HCT116 (cell line): Measurements from ENCODE around the gene PFDN5. TPM values are rescaled to one million over a fixed set of nuclear protein-coding genes. Genes with fewer than 3 reads are reported as not detected.

Source experiments
- ATAC-seq: fragments of 200-7000 bp; cut with Tn5 transposase; 2 replicates; pipeline ENCODE4 v1.9.1; 2020; ENCODE audit warnings: mild to moderate bottlenecking, moderate library complexity
- BruUV-seq: library from RNA; stranded (reverse); fragments of 400-500 nt; replicated peaks from 2 replicates; lab custom pipeline; 2021; lab: Mats Ljungman, UMichigan
- CTCF ChIA-PET: fragments of 300-600 bp; sonication (Branson Sonifier 250); formaldehyde crosslinking; loops from one replicate; lab custom pipeline; 2021; ENCODE audit warnings: antibody characterized with exemption; lab: Charles Lee
- POLR2A ChIA-PET: fragments of 300-600, 350-600 bp; sonication (Branson Sonifier 250); formaldehyde crosslinking; loops from one replicate; lab custom pipeline; 2021; ENCODE audit warnings: antibody characterized with exemption; lab: Charles Lee
- RAD21 ChIA-PET, 2 experiments: fragments of 300-600 bp; sonication (Branson Sonifier 250); formaldehyde crosslinking; loops; one replicate each; lab custom pipeline; 2023; ENCODE audit warnings: low total read pairs in 2 of 2; ENCODE audit not compliant: uncharacterized antibody in 2 of 2, unreplicated experiment in 2 of 2, low non-redundant PET in 1 of 2; lab: Charles Lee
- DNase-seq: peaks from one replicate; pipeline ENCODE4 v3.0.0-alpha.2; 2010; ENCODE audit warnings: low read depth, low spot score
- H2AFZ ChIP-seq: fragments of 200-600 bp; shearing (Covaris generic), sonication (generic); 2 replicates; pipeline ENCODE4 v1.6.1; 2017; ENCODE audit warnings: low read depth, mixed run types, mixed read lengths, antibody characterized with exemption, low read length; ENCODE audit not compliant: poor library complexity, severe bottlenecking
- H3K27ac ChIP-seq: 2 replicates; pipeline ENCODE4 v1.5.1; 2012; ENCODE audit warnings: low read depth, low read length
- H3K27me3 ChIP-seq: fragments of 200-600 bp; sonication (generic); 2 replicates; pipeline ENCODE4 v1.6.1; 2016; ENCODE audit warnings: mixed run types, low read length, mixed read lengths; ENCODE audit not compliant: insufficient read depth
- H3K36me3 ChIP-seq, 2 experiments: fragments of 200-500 bp in 1 of 2; fragments of 200-600 bp in 1 of 2; sonication (Bioruptor generic) in 1 of 2; sonication (generic) in 1 of 2; 2 replicates each; pipeline versions ENCODE4 v1.5.1 to v1.6.1; 2014 to 2016; ENCODE audit warnings: low read length in 2 of 2, inconsistent platforms in 1 of 2, mixed read lengths in 1 of 2, mixed run types in 1 of 2; ENCODE audit not compliant: insufficient read depth in 2 of 2, control insufficient read depth in 1 of 2
- H3K4me1 ChIP-seq, 2 experiments: fragments of 200-600 bp in 1 of 2; sonication (generic) in 1 of 2; 2 replicates each; pipeline versions ENCODE4 v1.5.1 to v1.6.1; 2012 to 2017; ENCODE audit warnings: low read length in 2 of 2, inconsistent platforms in 1 of 2, mild to moderate bottlenecking in 1 of 2, mixed read lengths in 1 of 2, mixed run types in 1 of 2, moderate library complexity in 1 of 2; ENCODE audit not compliant: insufficient read depth in 2 of 2, control insufficient read depth in 1 of 2
- H3K4me2 ChIP-seq: fragments of 200-600 bp; sonication (generic); 2 replicates; pipeline ENCODE4 v1.6.1; 2017; ENCODE audit warnings: mixed run types, low read length, mixed read lengths
- H3K4me3 ChIP-seq, 2 experiments: fragments of 200-600 bp in 1 of 2; sonication (generic) in 1 of 2; replicated peaks in 1 of 2; 2 replicates each; pipeline ENCODE4 v1.5.1; 2011 to 2016; ENCODE audit warnings: low read length in 2 of 2, control low read depth in 1 of 2, low read depth in 1 of 2, mild to moderate bottlenecking in 1 of 2, mixed read lengths in 1 of 2, mixed run types in 1 of 2
- H3K79me2 ChIP-seq: fragments of 200-600 bp; sonication (generic); 2 replicates; pipeline ENCODE4 v1.6.1; 2017; ENCODE audit warnings: mild to moderate bottlenecking, mixed run types, low read length, moderate library complexity, mixed read lengths; ENCODE audit not compliant: insufficient read depth
- H3K9ac ChIP-seq: fragments of 200-600 bp; sonication (generic); 2 replicates; pipeline ENCODE4 v1.6.1; 2016; ENCODE audit warnings: low read length, mixed read lengths
- H3K9me2 ChIP-seq: fragments of 200-600 bp; sonication (generic), shearing (Covaris generic); 2 replicates; pipeline ENCODE4 v1.6.1; 2017; ENCODE audit warnings: mixed run types, mild to moderate bottlenecking, moderate library complexity; ENCODE audit not compliant: insufficient read depth
- H3K9me3 ChIP-seq, 2 experiments: fragments of 200-500 bp in 1 of 2; fragments of 200-600 bp in 1 of 2; sonication (Bioruptor generic) in 1 of 2; sonication (generic) in 1 of 2; 2 replicates each; pipeline ENCODE4 v1.6.1; 2014 to 2017; ENCODE audit warnings: low read length in 2 of 2, mixed read lengths in 2 of 2, inconsistent platforms in 1 of 2, low read depth in 1 of 2, mild to moderate bottlenecking in 1 of 2, mixed run types in 1 of 2, moderate library complexity in 1 of 2; ENCODE audit not compliant: control insufficient read depth in 1 of 2, insufficient read depth in 1 of 2
- H4K20me1 ChIP-seq: fragments of 200-600 bp; sonication (generic), shearing (Covaris generic); 2 replicates; pipeline ENCODE4 v1.6.1; 2017; ENCODE audit warnings: mixed run types, mild to moderate bottlenecking, moderate library complexity; ENCODE audit not compliant: insufficient read depth
- ATF3 ChIP-seq: IDR thresholded peaks from 2 replicates; pipeline ENCODE4 v1.6.1; 2012
- CBX3 ChIP-seq: IDR thresholded peaks from 2 replicates; pipeline ENCODE4 v1.6.1; 2012; ENCODE audit warnings: low read depth
- CEBPB ChIP-seq: IDR thresholded peaks from 2 replicates; pipeline ENCODE4 v1.6.1; 2012; ENCODE audit warnings: low read depth
- CTCF ChIP-seq, 3 experiments: fragments of 200-600 bp in 1 of 3; sonication (generic) in 1 of 3; IDR thresholded peaks in 2 of 3; conservative IDR thresholded peaks in 1 of 3; 2 replicates each; pipeline ENCODE4 v1.5.1; 2012 to 2017; ENCODE audit warnings: low read depth in 2 of 3, low read length in 2 of 3, antibody characterized with exemption in 1 of 3, borderline replicate concordance in 1 of 3, control low read depth in 1 of 3, mild to moderate bottlenecking in 1 of 3, mixed read lengths in 1 of 3, mixed run types in 1 of 3, moderate library complexity in 1 of 3; ENCODE audit not compliant: insufficient read depth in 1 of 3
- EGR1 ChIP-seq: IDR thresholded peaks from 2 replicates; pipeline ENCODE4 v1.6.1; 2012; ENCODE audit warnings: low read depth
- EZH2 ChIP-seq: fragments of 200-600 bp; sonication (generic); IDR thresholded peaks from 2 replicates; pipeline ENCODE4 v1.6.1; 2017; ENCODE audit warnings: antibody characterized with exemption, mixed run types
- EZH2phosphoT487 ChIP-seq: fragments of 200-600 bp; IDR thresholded peaks from 2 replicates; pipeline ENCODE4 v1.6.1; 2018; ENCODE audit warnings: antibody characterized with exemption, borderline replicate concordance
- FOSL1 ChIP-seq: IDR thresholded peaks from 2 replicates; pipeline ENCODE4 v1.6.1; 2012; ENCODE audit warnings: low read depth
- MAX ChIP-seq: IDR thresholded peaks from 2 replicates; pipeline ENCODE4 v1.6.1; 2012
- POLR2A ChIP-seq: IDR thresholded peaks from 2 replicates; pipeline ENCODE4 v1.7.0; 2011; ENCODE audit warnings: borderline replicate concordance; ENCODE audit not compliant: insufficient read depth, insufficient read length; ENCODE audit errors: extremely low read depth
- POLR2AphosphoS5 ChIP-seq: IDR thresholded peaks from 2 replicates; pipeline ENCODE4 v1.6.1; 2011; ENCODE audit warnings: mild to moderate bottlenecking, low read depth, low read length, moderate library complexity
- RAD21 ChIP-seq: IDR thresholded peaks from 2 replicates; pipeline ENCODE4 v1.6.1; 2012; ENCODE audit warnings: low read depth, mild to moderate bottlenecking
- REST ChIP-seq: IDR thresholded peaks from 2 replicates; pipeline ENCODE4 v1.6.1; 2012; ENCODE audit warnings: low read depth
- SIN3A ChIP-seq: IDR thresholded peaks from 2 replicates; pipeline ENCODE4 v1.6.1; 2012; ENCODE audit warnings: low read depth
- SP1 ChIP-seq: IDR thresholded peaks from 2 replicates; pipeline ENCODE4 v1.6.1; 2012; ENCODE audit warnings: low read depth
- YY1 ChIP-seq: IDR thresholded peaks from 2 replicates; pipeline ENCODE4 v1.6.1; 2011; ENCODE audit warnings: low read length, low read depth, moderate library complexity, mild to moderate bottlenecking; ENCODE audit not compliant: insufficient replicate concordance; ENCODE audit errors: extremely low read depth
- ZBTB33 ChIP-seq: IDR thresholded peaks from 2 replicates; pipeline ENCODE4 v1.6.1; 2011; ENCODE audit warnings: mild to moderate bottlenecking, low read length, moderate library complexity; ENCODE audit not compliant: insufficient replicate concordance; ENCODE audit errors: extremely low read depth
- ZFX ChIP-seq: fragments of 450-650 bp; IDR thresholded peaks from 2 replicates; pipeline ENCODE4 v1.6.1; 2017
- ZNF274 ChIP-seq: fragments of 200-500 bp; sonication (Bioruptor generic); IDR thresholded peaks from 2 replicates; pipeline ENCODE4 v1.6.1; 2014; ENCODE audit warnings: mild to moderate bottlenecking, low read depth, low read length, inconsistent platforms
- intact Hi-C: fragments of 100-400 bp; cut with micrococcal nuclease; formaldehyde crosslinking; loops from 2 replicates; pipeline ENCODE4 v1.10.0; 2022
- total RNA-seq: library from RNA; stranded (reverse); gene quantifications from one replicate; pipeline ENCODE4 v1.2.1, GENCODE V29; 2021; ENCODE audit not compliant: unreplicated experiment

Gene PFDN5
- total RNA-seq, 1 experiment from 2014 or later = 318 TPM

- TF ChIP-seq CTCF (IDR thresholded peaks at IDR 0.05 in 2 of 3, conservative IDR thresholded peaks at IDR 0.05 in 1 of 3; ENCODE audit: borderline replicate concordance in 1 of 3, insufficient read depth in 1 of 3, low read depth in 2 of 3, low read length in 2 of 3) (no peak), ATF3 (no peak), FOSL1 (no peak), CBX3 (no peak), SP1 (no peak), EZH2phosphoT487 (no peak), ZNF274 (no peak), EZH2 (no peak), CEBPB (no peak), EGR1 (no peak), POLR2A (no peak), SIN3A (no peak), MAX (no peak), REST (no peak), ZFX (no peak), YY1 (no peak), ZBTB33 (no peak), RAD21 (no peak), POLR2AphosphoS5 (no peak)
- no peaks in the 10 kb centered on the region for H4K20me1 ChIP-seq
- H3K4me3 ChIP-seq = peak overlapping the region in 1 of 2 experiments; percentile 68; a peak in 1 of 4 replicates
- 0 out of 2 replicates have a peak overlapping the region, but pooled peaks have one; percentile 30 for H3K9ac ChIP-seq
- intact Hi-C loops = no loop called here
- DNase-seq (no peak), ATAC-seq (no peak)
- peaks cover 11 to 20% of the 10 kb centered on the region in 2 experiments; a peak in 3 of 4 replicates for H3K4me1 ChIP-seq
- no peaks in the 10 kb centered on the region for H3K9me2 ChIP-seq
- no peaks in the 10 kb centered on the region for H3K27me3 ChIP-seq
- no peak overlapping the region for H3K27ac ChIP-seq
- CTCF ChIA-PET = interaction anchor here (1.4 to 2.5 kb wide), 3 partner anchors 10 to 77 kb away, joined by 10 to 14 read pairs (median 14); partner anchors contain the start of gene AAAS
- RAD21 ChIA-PET = interaction anchor here (0.9 to 1.8 kb wide), 2 partner anchors 17 to 22 kb away, joined by 3 to 4 read pairs; partner anchors contain the start of gene AAAS (in 1 of the 2)
- H3K4me2 ChIP-seq = peak overlapping the region; percentile 93
- no peaks in the 10 kb centered on the region for H3K36me3 ChIP-seq
- no peaks in the 10 kb centered on the region for H3K9me3 ChIP-seq
- H3K79me2 ChIP-seq = no peaks in the 10 kb centered on the region
- H2AFZ ChIP-seq = peak overlapping the region; percentile 88
- BruUV-seq = no TSS peak
- POLR2A ChIA-PET = no interaction called here
Observed at GRCh38 chr12:53343969-53344368, 48.6 kb downstream of the PFDN5 start.
